Amygdala (tissue), 56 donors: ENCODE results near the gene GAA.

Experiments
- DNase-seq, 56 donors: peaks; one replicate each; lab custom pipeline; 2025; lab: John Stamatoyannopoulos, UW

GAA gene

DNA sequence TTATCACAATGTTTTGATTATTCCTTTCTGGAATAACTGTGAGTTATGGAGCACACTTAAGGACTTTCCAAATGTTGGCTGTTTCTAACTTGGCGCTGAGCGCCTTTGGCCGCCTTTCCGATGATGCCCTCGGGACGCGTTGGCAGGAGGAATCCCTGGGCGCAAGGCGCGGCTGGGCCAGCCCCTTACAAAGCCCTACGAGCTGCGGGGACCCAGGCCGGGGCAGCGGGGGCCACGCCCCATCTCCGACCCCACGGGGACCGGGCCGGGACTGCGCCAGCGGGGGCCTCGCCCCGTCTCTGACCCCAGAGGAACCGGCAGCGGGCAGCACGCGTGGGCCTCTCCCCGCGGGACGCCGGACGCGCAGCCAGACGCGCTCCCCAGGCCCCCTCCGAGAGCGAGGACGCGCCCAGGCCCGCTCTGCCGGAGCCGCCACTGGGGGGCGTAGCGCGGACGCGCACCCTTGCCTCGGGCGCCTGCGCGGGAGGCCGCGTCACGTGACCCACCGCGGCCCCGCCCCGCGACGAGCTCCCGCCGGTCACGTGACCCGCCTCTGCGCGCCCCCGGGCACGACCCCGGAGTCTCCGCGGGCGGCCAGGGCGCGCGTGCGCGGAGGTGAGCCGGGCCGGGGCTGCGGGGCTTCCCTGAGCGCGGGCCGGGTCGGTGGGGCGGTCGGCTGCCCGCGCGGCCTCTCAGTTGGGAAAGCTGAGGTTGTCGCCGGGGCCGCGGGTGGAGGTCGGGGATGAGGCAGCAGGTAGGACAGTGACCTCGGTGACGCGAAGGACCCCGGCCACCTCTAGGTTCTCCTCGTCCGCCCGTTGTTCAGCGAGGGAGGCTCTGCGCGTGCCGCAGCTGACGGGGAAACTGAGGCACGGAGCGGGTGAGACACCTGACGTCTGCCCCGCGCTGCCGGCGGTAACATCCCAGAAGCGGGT, at the start of gene GAA:
GAA (plus strand) TSS at position 571 of the 935 bp plus-strand sequence. CDS start 3,006 bp downstream, outside the sequence.
- peak in 50 of 56 donors; percentile 23 to 88 (median 69) for DNase-seq

- DNase-seq: no peak
Observed at GRCh38 chr17:80051681-80052080, 49.7 kb upstream of the GAA start.

DNA sequence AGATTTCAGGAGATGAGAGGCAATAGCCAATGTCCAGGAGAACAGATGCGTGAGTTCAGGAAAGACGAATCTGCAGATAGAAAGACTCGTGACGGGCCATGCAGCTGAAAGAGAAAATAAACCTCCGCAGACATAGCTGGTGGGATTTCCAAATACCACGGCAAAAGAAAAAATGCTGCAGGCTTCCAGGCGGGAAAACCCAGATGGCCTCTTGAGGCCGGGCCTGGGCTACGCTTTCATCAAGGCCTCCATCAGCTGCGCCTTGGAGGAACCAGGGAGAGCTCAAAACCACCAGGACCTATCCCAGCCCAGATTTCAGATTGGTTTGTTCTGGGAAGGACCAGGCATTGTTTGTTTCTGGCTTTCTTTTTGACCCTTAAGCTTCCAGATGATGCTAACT, 48.3 kb upstream of the GAA start:
- no peak for DNase-seq

DNA sequence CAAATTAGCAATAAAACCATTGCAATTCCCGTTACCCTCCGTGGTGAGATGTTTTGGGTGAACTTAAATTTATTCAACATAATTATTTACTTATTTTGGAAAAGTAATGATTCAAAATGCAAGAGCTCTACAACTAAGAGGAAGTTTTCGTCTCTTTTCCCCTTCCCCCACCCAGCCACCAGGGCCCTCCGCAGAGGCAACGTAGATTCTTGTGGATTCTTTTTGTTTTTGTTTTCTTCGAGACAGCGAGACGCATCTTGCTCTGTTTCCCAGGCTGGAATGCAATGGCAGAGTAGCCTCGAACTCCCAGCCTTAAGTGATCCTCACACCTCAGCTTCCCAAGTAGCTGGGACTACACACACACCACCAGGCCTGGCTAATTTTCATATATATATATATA, 45.8 kb upstream of the GAA start:
- no peak for DNase-seq

- no peak for DNase-seq
Observed at GRCh38 chr17:80058311-80058955, 42.9 kb upstream of the GAA start.

DNA sequence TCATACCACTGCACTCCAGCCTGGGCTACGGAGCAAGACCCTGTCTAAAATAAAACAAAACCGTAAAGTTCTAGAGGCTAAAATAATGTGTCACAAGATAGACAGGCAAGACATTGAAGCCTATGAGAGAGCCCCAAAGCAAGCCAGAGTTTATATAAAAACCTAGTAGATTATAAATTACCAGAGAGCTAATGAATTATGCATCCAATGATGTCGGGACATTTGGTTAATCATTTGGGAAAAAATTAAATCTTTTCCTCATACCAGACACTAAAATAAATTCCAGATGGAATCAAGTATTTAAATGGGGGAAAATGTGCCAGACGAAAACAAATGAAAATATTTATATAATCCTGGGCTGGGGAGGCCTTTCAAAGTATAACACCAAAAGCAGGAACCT, 40.7 kb upstream of the GAA start:
- DNase-seq: no peak

DNA sequence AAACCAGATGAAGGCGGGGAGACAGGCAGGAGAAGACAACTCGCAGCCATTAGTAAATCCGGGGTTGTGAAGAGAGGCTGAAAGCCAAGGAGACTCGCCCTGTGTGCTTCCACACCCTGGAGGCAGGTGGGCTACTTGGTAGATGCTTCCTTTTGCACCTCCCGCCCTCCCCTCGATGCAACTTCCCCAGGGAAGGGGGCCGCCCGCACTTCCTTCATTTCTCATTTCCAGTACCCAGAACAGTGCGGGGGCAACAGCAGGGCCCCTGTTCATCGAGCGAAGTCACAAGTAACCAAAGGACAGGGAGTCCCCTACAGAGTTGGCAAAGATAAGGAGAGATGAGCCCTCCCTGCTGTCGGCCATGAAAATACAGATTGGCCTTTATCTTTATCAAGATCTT, 40.0 kb upstream of the GAA start:
- DNase-seq: no peak

- peak in 11 of 56 donors; percentile 7 to 40 (median 16) for DNase-seq
Observed at GRCh38 chr17:80063830-80064585, 37.4 kb upstream of the GAA start.

DNA sequence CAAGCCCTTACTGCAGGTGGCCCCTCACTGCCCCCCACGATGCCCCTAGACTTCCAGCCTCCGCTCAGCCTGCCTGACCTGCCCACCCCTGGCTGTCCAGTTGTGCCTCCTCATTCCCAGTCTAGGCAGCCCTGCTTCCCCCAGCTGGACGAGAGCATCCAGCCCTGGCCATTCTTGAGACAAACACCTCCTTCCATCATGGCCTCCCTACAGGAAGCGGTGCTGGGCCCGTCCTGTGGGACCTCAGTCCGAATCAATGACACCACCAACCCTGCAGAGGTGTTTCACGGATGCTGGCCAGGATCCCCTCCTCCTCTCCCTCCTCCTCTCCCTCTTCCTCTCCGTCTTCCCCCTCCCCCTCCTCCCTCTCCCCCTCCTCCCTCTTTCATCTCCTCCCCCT, 36.7 kb upstream of the GAA start:
- DNase-seq: no peak

DNA sequence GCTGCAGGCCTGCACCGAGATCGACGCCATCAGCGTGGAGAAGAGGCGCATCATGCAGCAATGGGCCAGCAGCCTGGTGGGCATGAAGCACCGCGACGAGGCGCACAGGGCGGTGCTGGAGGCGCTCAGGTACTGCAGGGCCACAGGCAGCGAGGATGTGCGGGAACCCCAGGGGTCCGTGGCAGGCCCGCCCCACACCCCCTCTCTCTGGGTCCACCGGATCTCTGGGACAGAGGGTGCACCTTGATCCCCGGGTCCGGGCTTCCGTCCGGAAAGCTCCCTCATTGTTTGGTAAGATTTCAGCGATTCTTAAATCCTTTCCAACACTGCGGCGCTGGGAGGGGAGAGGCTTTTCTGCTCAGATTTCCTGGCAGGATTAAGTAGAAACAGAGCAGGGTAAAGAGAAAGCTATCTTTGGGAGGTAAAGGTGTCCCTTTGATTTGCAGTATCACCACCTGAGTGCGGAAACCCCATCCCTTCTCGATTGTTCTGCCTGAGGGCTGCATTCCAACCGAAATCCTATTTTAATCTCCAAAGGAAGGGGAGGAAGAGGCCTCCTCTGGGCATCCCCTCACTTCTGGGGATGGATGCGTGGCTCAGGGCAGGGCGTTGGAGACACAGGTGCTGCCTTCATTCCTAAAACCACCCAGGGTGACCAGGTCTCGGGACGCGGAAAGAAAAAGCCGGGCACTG, 35.8 kb upstream of the GAA start:
- DNase-seq: no peak

DNA sequence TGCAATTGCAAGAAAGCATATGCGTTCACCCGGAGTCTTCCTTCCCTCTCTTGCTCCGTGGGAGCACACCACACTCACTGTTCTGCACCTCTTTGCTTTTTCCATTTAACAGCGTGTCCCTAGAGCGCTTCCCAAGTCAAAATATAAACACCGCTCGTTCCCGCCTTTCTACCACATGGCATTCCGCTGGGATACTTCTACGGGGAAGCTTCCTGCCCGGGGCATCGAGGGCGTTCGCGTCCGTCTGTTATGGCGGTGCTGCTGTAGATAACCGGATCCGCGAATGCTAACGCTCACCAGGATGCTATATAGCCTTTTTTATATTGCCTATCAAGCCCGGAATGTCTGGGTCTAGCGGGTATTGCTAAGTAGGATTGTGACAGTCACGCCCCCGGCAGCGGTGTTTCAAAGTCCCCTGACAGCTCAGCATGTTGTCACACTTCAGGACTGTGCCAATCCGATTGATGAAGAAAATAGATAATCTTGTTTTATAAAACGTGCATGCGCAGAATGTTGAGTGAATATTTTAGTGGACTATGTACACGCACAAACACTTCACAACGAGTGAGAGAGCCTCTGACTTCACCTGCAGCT, 33.9 kb upstream of the GAA start:
- no peak for DNase-seq

- no peak for DNase-seq
Observed at GRCh38 chr17:80068301-80069222, 32.8 kb upstream of the GAA start.

GRCh38 chr17:80070375-80071115, 30.8 kb upstream of the GAA start:
- DNase-seq: no peak

DNA sequence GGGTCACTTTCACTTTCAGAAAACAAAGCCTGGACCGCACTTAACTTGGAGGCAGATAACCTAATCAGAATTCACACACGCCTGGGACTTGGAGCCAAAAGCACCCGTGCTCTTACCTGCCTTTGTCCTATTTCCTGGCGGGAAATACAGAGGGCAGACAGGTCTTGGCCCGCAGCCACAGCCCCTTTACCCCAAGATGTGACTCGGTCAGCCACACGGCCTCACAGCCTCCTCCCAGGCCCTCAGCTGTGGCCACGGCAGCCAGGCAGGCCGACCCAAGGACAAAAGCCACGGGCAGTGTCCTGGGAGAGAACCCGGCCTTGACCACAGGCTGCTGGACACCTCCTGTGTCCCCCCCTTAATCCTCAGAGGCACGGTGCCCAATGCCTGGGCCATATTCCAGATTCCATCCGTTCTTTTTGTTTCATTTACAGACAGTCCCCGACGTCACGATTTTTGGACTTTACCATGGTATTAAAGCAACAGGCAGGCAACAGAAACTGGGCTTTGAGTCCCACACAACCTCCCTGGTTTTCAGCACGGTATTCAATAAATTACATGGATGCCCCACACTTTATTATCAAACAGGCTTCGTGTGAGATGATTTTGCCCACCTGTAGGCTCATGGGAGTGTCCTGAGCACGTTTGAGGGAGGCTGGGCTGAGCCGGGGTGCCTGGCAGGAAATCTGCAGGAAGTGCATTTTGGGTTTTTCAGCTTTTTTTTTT, 30.1 kb upstream of the GAA start:
- peak in 31 of 56 donors; percentile 7 to 82 (median 33) for DNase-seq

DNA sequence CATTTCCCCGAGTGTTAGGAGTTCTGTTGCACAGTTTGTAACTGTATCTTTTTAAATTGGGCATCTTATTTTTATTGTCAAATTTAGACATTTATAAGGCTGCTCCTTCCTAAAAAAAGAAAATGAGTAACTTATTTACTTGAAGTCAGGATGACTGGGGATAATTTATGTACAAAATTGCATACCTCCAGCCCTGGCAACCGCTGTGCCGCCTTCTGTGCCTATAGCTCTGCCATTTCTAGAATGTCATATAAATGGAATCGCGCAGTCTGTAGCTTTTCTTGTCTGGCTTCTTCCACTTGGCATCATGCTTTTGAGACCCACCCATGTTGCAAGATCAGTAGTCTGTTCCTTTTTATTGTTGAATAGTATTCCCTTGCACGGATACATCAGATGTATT, 29.0 kb upstream of the GAA start:
- DNase-seq: no peak

DNA sequence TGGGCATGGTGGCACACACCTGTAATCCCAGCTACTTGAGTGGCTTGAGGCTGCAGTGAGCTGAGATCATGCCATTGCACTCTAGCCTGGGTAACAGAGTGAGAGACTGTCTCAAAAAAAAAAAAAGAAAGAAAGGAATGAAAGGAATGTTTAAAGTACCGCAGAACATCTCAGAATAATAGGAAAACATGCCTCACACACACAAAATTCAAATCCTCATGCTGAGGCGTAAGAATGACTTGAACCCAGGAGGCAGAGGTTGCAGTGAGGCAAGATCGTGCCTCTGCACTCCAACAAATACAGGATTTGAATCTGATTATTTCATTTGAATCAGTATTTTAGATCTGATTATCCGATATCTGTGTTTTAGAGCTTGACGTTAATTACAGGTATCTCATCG, 21.3 kb upstream of the GAA start:
- no peak for DNase-seq

GRCh38 chr17:80081596-80081995, 19.8 kb upstream of the GAA start:
- no peak for DNase-seq
